Hippocampal formation (tissue), 2 donors: ENCODE measurements around the gene ICA1L.

Source experiments
- DNase-seq, 2 donors: peaks; one replicate each; lab custom pipeline; 2025; lab: John Stamatoyannopoulos, UW

Gene ICA1L

GRCh38 chr2:202736826-202737225 lies 134.7 kb downstream of the ICA1L start:
- DNase-seq, result no peak

DNA sequence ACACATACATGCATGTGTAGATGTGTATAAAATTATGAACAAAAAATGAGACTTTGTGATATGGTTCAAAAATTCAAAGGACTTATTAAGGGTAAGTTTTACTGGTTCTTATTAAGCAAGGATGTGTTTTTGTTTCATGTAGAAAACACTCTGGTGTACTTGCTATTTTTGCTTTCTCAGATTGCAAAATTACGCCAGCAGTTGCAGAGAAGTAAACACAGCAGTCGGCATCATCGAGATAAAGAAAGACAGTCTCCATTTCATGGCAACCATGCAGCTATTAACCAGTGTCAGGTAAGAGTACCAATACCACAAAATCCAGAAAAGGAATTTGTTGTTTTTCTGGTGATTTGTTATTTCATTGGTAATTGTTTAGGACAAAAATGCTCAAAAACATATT lies 145.5 kb downstream of the ICA1L start:
- DNase-seq, result no peak

DNA sequence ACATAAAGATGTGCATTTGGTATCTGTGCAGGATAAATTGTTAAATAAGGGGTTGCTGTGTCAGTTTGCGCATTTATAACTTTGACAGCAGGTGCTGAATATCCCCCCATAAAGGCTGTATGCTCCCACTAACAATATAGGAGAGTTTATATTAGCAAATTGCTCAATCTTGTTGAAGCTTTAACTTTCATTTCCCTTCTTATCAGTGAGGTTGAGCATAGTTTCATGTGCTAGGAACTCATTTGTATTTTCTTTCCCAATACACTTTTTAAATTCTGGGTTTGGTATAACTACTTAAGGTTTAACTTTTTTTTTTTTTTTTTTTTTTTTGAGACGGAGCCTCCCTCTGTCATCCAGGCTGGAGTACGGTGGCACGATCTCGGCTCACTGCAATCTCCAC lies 147.8 kb downstream of the ICA1L start:
- no peak for DNase-seq
